HG02973 (cell line): Measurements from ENCODE around the gene LTBP2.

Experiments
- ATAC-seq: cut with Tn5 transposase; IDR thresholded peaks from one replicate; pipeline ENCODE4 v1.9.1; 2021; ENCODE audit warnings: moderate library complexity; ENCODE audit not compliant: unreplicated experiment

Gene LTBP2

GRCh38 chr14:74509587-74510222 lies 102.3 kb downstream of the LTBP2 start:
- ATAC-seq, result no peak

DNA sequence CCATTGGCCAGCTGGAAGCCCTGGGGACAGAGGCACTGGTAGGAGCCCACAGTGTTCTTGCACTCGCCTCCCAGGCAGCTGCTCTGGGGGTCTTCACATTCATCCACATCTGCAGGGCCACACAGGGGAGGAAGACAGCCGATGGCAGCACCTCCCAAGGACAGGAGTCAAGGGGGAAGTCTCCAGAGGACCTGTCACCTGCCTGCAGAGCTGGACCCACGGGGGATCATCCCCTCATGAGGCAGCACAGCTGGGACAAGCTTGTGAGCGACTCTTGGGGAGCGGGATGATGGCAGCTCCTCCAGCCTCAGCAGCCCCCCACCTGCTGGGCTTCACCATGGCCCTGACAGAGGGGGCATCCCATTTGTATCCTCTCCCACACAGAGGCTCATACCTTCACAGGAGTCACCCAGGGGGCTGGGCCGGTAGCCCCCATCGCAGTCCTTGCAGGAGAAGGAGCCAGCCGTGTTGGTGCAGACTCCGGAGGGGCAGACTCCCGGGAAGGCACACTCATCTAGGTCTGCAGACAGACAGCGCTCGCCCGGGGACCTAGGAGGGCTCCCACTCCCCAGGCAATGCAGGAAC lies 103.1 kb downstream of the LTBP2 start:
- no peak for ATAC-seq

GRCh38 chr14:74508292-74508731 lies 103.7 kb downstream of the LTBP2 start:
- ATAC-seq, result no peak

DNA sequence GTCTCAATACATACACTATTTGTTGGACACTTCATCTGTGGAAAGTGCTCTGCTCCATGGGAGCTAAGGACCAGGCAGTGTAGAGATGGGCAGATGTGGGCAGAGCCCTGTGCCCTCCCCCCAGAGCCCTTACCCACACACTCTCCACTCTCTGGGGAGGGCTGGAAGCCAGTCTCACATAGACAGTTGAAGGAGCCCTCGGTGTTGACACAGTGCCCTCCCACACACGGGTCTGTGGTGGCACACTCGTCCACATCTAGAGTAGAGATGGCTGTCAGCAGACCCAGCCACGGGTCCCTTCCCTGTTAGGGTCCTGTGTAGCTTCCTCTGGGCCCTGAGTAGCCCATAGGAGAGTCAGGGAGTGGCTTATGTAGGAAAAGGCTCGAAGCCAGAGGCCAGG lies 104.2 kb downstream of the LTBP2 start:
- no peak for ATAC-seq

DNA sequence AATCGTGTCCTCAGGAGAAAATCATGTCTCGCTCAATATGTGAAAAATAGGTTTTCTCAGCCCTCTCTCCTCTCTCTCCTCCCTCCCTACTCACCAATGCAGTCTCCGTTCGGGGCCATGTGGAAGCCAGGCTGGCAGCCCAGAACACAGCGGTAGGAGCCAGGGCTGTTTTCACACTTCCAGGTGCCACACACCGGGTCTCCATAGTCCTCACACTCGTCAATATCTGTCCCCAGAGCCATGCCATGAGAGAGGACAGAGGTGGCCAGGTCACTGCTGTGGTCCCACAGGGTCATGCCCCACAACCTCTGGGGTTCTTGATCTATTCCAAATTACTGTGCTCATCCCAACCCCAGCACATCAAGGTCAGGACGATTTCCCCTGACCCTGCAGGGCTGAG lies 105.0 kb downstream of the LTBP2 start:
- ATAC-seq, result no peak

GRCh38 chr14:74506411-74506851 lies 105.6 kb downstream of the LTBP2 start:
- no peak for ATAC-seq

DNA sequence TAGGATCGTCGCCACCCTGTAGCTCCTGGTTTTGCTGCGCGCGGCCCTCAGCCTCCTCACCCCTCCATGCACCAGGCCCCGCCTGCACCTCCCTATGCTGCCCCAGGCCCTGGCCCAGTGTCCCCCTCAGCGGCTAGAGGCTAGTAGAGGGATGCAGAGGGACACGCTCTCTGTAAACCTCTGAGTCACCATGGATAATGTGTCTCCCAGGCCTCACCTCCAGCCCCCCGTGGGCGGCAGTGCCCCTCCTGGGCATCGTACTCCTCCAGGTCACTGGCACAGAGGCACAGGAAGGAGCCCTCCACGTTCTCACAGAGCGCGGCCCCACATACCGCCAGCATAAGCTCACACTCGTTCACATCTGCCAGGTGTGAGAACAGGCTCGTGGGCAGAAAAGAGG lies 106.2 kb downstream of the LTBP2 start:
- ATAC-seq, result no peak

- ATAC-seq, result no peak
Observed at GRCh38 chr14:74504874-74505720, 106.9 kb downstream of the LTBP2 start.

- no peak for ATAC-seq
Observed at GRCh38 chr14:74504412-74504811, 107.6 kb downstream of the LTBP2 start.

DNA sequence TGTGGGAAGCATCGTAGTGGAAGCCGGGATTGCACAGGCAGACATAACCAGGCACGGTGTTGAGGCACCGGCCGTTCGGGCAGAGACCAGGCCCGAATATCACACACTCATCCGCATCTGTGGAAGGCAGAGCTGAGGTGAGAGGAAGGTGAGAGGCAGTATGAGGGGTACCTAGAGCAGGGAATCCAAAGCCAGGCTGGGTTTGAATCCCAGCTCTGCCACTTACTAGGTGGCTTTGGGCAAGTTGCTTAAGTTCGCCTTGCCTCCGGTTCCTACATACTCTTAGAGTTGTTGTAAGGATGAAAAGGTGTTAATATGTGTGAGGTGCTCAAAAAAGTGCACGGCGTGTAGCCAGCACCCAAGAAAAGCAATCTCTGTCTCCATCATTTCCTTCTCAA lies 108.1 kb downstream of the LTBP2 start:
- no peak for ATAC-seq

- no peak for ATAC-seq
Observed at GRCh38 chr14:74503291-74503937, 108.6 kb downstream of the LTBP2 start.

DNA sequence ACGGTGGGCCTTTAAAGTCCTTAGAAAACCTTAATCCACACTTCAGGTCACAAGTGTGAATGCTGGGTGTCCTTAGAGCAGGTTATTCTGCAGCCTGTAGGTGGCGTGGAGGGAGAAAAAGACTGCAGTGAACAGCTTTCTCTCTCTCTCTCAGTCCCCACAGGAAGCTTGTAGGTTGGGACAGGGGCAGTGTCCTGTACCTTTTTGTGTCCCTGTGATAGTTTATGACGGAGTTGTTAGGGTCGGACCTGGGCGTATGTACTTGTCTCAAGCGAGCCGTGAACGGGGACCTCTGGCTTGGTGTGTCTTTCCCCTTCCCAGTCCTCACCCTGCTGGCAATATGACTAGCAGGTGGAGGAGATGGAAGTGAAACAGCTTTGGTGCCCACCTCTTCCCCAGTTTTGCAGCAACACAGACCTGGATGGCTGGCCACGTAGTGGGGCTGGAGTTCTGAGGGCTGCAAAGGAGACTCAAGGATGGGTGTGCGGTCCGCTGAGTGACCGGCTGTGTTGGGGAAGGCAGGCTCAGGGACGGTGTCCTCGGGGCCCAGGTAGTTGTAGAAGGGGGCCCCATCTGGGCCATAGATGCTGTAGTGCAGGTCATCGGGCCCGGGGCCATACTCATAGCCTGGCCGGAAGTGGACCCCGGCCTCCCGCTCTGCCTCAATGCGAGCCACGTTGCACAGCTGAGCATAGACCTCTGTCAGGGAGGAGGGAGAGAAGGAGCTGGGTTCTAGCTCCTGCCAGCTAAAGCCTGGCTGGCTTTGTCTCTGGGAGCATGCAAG lies 109.6 kb downstream of the LTBP2 start:
- no peak for ATAC-seq

DNA sequence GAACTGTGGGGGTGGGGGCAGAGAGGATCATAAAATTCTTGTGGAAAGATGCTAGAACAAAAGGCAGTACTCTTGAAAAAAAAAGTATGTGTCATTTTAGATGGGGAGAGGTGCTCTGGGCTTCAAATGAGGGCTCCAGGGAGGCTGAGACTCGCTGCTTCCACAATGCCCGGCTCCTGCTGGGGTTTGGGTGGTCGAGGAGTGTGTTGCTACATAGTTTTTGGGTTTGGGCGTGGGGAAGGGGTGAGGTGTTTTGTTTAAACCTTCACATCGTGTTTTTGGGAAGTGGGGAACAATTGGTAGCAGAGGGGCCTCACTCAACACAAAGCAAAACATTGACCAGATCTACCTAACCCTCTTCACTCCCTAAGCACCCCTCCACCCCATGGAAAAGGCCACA lies 110.3 kb downstream of the LTBP2 start:
- ATAC-seq, result no peak

GRCh38 chr14:74501135-74501614 lies 110.9 kb downstream of the LTBP2 start:
- ATAC-seq, result no peak

- ATAC-seq, result no peak
Observed at GRCh38 chr14:74500417-74501134, 111.5 kb downstream of the LTBP2 start.

DNA sequence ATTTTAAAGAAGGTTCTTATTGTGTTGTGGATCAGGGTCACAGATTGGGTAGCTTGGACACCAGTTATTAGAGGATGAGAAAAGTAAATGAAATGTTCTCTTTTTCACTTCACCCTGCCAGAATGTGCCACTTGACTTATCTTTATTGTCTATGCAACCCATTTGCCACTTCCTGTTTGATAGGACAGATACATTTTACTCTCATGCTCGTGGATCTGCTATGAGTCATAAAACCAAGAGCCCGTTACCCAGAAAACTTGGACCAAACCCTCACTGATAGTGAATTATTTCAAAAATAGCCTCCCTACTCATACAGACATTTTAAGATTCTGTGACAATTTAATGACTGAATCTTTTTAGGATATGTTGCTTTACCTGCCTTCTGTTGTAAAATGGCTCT lies 116.7 kb downstream of the LTBP2 start:
- no peak for ATAC-seq

DNA sequence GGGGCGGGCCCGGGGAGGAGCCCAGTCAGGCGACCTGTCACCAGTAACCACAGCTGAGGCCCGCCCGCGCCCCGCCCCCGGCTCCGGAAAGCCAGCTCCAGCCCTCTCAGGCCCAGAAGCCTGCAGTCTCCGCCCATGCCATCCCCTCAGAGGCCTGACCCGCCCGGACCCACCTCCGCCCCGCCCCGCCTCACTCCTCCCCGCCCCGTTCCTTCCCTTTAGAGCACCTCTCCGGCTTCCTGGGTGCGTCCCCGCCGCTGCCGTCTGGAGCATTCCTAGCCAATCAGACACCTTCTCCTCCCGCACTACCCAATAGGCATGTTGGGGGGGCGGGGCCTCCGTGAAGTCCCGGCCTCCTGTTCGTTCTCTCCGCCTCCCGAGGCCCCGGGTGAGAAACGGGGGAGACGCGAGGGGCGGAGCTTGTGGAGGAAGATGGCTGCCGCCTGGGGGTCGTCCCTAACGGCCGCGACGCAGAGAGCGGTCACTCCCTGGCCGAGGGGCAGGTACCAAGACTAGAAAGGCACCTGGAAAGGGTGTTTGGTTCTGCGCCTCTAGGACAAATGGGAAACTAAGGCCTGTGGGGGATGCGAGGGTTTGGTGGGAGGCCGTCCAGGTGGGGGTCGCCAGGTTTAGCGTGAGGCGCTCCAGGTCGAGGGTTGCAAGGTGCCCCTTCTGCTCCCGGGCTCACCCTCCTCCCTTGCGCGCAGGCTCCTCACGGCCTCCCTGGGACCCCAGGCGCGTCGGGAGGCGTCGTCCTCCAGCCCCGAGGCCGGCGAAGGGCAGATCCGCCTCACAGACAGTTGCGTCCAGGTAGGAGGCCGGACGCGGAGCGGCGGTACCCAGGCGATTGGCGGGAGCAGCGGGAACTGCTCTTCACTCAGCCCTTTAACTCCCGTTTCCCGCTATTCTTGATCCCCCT lies 118.4 kb downstream of the LTBP2 start, which contains the start of gene ISCA2:
TSS of gene ISCA2 (plus strand) at position 423 of the 919 bp plus-strand sequence. CDS start at position 433, 10 bp downstream.
- peak; percentile 82 for ATAC-seq

DNA sequence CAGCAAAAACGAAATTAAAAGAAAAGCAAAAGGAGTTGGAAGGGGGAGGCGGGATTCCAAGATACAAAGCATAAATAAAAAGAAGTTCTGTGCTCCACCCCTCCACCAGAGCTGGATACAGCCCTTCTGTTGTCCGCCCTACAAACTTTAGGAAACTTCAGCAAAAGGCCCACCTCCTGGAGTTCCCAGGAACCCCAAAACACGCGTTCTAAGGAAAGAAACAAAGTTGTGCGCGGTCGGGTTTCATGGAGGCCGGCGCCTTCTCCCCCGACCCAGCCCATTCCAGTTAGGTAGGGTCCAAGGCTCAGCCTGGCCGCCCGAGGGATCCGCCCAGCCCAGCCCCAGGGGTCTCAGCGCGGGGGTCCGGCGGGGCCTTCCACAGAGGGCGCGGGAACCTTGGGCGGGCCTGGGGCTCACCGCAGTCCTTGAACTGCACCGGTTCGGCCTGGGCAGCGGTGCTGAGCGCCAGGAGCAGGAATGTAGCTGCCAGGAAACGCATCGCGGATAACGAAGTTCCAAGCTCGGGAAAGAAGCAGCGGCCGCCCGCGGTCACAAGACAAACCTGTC lies 119.2 kb downstream of the LTBP2 start, which contains the start of gene NPC2:
TSS of gene NPC2 (minus strand) at position 530 of the 567 bp plus-strand sequence. CDS start at position 499, 31 bp downstream.
- ATAC-seq, result no peak
